ENCODE data around the gene TBC1D7.

Gene TBC1D7

DNA sequence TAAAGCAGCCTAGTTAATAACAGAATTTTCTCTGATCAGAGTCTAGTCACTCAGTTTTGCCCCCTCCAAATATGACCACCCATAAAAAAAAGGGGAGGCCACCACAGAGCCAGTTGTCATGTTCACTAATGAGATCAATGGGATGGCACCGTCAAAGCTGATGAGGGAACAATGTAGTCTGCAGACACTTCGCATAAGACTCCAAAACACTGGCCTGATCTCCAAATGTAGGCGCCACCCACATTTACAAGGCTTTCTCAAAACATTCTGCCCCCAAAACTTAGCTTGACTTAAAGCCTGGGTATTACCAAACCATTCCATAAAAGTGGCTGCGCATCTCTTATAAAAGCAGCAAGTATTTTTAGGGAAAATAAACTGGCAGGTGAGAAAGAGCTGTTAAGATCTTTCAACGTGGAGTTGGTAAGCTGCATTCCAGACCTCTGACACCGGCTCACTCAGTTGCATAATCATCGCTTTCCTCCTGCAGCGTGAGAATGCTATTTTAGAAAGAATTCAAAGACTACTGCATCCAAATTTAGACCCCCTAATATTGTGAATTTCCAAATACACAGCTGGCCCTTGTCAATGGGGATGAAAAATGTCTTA, 59.3 kb downstream of the TBC1D7 start:
- no peak overlapping the region for H3K27ac ChIP-seq
- CTCF ChIA-PET, result interaction anchor here (0.7 kb wide), 1 partner anchor 524 kb away, joined by 3 read pairs; no protein-coding TSS in a partner anchor
- peak; percentile 68 for DNase-seq (ENCODE audit: low spot score)
- POLR2A ChIA-PET (ENCODE audit: low non-redundant PET), result no interaction called here
- TF ChIP-seq, protein P1, sequence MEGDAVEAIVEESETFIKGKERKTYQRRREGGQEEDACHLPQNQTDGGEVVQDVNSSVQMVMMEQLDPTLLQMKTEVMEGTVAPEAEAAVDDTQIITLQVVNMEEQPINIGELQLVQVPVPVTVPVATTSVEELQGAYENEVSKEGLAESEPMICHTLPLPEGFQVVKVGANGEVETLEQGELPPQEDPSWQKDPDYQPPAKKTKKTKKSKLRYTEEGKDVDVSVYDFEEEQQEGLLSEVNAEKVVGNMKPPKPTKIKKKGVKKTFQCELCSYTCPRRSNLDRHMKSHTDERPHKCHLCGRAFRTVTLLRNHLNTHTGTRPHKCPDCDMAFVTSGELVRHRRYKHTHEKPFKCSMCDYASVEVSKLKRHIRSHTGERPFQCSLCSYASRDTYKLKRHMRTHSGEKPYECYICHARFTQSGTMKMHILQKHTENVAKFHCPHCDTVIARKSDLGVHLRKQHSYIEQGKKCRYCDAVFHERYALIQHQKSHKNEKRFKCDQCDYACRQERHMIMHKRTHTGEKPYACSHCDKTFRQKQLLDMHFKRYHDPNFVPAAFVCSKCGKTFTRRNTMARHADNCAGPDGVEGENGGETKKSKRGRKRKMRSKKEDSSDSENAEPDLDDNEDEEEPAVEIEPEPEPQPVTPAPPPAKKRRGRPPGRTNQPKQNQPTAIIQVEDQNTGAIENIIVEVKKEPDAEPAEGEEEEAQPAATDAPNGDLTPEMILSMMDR (conservative IDR thresholded peaks at IDR 0.05; ENCODE audit: low read depth), result no peak

DNA sequence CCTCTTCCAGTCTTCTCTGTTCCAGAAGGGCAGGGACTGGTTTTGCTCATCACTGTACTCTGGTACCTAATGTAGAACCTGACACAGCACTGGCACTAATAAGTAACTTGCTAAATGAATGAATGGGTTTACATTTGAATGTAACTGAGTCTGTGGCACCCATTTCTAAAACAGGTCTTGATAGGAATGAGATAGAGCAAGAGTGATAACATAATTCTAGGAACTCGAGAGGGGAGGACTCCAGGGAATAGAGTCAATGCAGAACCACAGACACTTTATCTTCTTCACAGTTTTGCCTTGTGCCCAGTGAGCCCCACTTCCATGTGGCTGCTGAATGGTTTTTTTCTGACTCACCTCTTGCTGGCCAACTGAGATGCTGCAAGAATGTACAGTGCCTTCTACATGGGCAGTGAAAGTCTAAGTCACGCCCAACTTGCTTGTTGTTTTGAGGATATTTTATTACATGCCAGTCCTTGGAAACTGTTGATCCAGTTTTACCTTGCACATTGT, 61.1 kb downstream of the TBC1D7 start:
- CTCF ChIA-PET, result no interaction called here
- TF ChIP-seq, protein P1 (conservative IDR thresholded peaks at IDR 0.05; ENCODE audit: low read depth), result no peak
- POLR2A ChIA-PET (ENCODE audit: low non-redundant PET), result no interaction called here
- no peak overlapping the region for H3K27ac ChIP-seq
- DNase-seq (ENCODE audit: low spot score), result no peak

DNA sequence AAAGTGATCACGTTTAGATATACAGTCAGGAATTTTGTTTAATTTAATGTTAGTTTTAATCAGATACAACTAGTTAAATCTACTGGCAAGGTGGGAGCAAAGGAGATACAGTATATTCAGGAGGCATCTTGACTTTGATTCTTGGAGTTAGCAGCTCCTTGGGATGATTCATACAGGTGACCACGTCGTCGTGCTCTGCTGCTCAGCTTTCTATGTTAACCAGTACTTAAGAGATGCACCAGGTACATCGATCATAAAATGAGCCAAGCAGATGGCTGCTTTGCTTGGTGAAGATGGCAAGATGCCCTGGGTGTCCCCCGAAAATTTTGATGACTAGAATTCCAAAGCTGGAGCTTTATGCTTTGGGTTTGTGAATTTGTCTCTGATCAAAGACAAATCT, 64.7 kb downstream of the TBC1D7 start:
- ChIA-PET POLR2A (ENCODE audit: low non-redundant PET) (no interaction called here), CTCF (no interaction called here)
- no peak overlapping the region for H3K27ac ChIP-seq
- DNase-seq (ENCODE audit: low spot score), result no peak
- TF ChIP-seq, protein P1 (conservative IDR thresholded peaks at IDR 0.05; ENCODE audit: low read depth), result no peak

DNA sequence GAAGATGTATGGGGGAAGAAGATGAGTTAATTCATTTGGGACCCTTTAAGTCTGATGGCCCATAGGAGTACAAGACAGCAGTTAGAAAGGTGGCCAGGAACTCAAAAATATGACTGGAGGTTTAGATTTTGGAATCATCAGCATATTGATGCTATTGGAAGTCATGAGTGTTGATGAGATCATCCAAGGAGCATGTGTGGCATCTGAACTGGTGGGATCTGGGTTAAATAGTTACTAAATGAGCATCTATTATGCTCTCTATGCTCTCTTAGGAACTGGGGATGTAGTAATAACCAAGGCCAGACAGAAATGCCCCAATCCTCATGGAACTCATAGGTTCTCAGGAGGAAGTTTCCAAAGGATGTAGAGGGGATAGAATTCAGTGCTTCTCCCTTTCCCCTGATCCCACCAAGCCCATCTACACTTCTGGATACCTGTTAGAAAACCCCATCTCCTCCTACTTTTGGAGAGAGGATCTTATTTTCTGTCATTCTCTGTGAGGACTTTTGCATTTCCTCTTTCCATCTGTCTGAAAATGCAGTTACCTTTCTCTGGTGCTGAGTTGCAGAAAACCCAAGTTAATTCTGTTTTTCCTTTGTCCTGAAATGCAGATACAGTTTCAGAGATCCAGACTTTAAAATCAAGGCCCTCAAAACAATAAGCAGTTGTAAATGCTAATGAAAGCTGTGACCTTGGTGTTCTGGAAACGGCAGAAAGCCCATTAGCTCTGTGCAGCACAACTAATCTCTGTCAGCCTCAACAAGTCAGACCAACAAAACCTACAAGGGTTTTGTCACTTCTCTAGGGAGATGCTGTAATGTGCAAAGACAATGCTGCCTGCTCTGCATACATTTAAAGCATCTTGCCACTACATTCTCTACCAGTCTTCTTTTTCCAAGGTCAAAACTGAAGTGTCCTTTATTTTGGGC, 65.8 kb downstream of the TBC1D7 start:
- CTCF ChIA-PET, result no interaction called here
- no peak overlapping the region for H3K27ac ChIP-seq
- DNase-seq (ENCODE audit: low spot score), result no peak
- TF ChIP-seq, protein P1 (conservative IDR thresholded peaks at IDR 0.05; ENCODE audit: low read depth), result no peak
- POLR2A ChIA-PET (ENCODE audit: low non-redundant PET), result no interaction called here

DNA sequence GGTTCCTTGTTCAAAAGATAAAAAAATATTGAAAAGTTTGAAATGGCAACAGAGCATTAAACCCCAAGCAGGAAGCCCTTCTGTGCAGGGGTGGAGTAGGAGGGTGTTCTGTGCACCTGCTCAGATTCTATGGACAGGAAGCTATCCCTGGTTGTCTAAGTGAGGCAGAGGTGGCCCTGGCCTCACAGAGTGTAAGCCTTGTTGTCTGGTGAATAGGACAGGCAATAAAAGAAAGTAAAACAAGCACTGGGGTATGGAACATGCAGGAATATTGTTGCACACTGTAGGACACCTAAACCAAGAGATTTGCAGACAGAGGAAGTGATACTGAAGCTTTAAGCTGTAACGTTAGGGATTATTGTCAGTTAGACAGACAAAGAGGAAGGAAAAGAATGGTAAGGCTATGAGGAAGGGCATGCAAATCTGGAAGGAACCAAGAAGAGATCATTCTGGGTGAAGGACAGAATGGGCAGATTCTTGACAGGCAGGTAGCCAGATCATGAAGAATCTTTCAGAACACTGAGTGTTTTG, 66.8 kb downstream of the TBC1D7 start:
- CTCF ChIA-PET, result no interaction called here
- POLR2A ChIA-PET (ENCODE audit: low non-redundant PET), result no interaction called here

DNA sequence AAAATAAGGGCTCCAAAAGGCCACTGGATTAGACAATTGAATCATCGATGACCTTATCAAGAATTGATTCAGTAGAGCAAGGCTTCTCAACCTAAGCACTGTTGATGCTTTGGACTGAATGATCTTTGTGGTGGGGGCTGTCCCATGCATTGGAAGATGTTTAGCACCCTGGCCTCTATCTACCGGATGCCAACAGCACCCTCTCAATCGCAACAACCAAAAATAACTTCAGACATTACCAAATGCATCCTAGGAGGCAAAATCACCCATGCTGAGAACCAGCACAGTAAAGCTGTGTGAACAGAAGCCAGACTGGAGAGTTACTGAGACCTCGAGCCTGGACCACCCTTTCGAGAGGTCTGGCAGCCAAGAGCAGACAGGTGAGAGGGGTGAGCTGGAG, 67.5 kb downstream of the TBC1D7 start:
- H3K27ac ChIP-seq, result no peak overlapping the region
- TF ChIP-seq, protein P1 (conservative IDR thresholded peaks at IDR 0.05; ENCODE audit: low read depth), result no peak
- CTCF ChIA-PET, result no interaction called here
- DNase-seq (ENCODE audit: low spot score), result no peak
- POLR2A ChIA-PET (ENCODE audit: low non-redundant PET), result no interaction called here

More for the DNA sequence above, 66.8 kb downstream of the TBC1D7 start:
- no peak overlapping the region for H3K27ac ChIP-seq
- DNase-seq (ENCODE audit: low spot score), result no peak
- TF ChIP-seq, protein P1 (conservative IDR thresholded peaks at IDR 0.05; ENCODE audit: low read depth), result no peak
